ENCODE measurements around the gene ERN1. TPM values are rescaled to one million over a fixed set of nuclear protein-coding genes. Genes with fewer than 3 reads are reported as not detected.

The ERN1 gene
- total and polyA plus RNA-seq, 2 donors (not counting 3 experiments of a cell fraction or from before 2014, with no cell fraction given) = 9.1 to 21.5 TPM

DNA sequence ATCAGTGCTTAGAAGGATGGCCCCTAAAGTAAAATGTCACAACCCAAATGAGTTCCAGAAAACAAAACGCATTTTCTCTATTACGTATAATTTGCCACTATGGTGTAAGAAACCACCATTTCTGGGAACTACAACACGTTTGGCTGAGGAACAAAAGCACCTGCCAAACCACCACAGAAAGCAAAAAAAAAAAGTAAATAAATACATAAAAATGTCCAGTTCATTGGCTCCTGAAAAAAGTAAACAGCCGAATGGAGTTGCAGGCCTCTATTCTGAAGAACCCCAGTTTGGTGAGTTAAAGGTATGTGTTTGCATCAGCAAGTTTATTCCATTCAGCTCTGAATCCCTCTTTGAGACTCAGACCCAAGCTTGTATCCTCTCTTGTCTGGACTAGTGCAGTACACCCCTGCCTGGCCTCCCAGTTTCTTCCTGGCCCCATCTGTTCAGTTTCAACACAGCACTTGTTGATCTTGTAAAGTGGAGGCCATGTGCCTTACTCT is 36.9 kb downstream of the ERN1 start:
- H3K36me3 ChIP-seq (ENCODE audit: control insufficient read depth in 2 of 2, extremely low read depth in 1 of 2, insufficient read depth in 2 of 2, low read length in 2 of 2) = no peaks in the 10 kb centered on the region
- no peak overlapping the region for H3K9ac ChIP-seq (replicated peaks; ENCODE audit: extremely low read depth, insufficient read depth, low read length)
- H3K9me1 ChIP-seq (replicated peaks; ENCODE audit: control insufficient read depth, extremely low read depth, insufficient read depth, low read length) = no peaks in the 10 kb centered on the region
- H2AFZ ChIP-seq (ENCODE audit: low read depth, low read length) = no peak overlapping the region
- TF ChIP-seq, protein P1, sequence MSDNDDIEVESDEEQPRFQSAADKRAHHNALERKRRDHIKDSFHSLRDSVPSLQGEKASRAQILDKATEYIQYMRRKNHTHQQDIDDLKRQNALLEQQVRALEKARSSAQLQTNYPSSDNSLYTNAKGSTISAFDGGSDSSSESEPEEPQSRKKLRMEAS (IDR thresholded peaks at IDR 0.05; ENCODE audit: insufficient read depth, insufficient read length) = no peak
- TF ChIP-seq POLR2AphosphoS5 (IDR thresholded peaks at IDR 0.05; ENCODE audit: insufficient read depth, low read depth, low read length) (no peak), EZH2 (IDR thresholded peaks at IDR 0.05; ENCODE audit: borderline replicate concordance, low read depth, low read length, severe bottlenecking) (no peak), POLR2A (IDR thresholded peaks at IDR 0.05; ENCODE audit: low read depth, low read length) (no peak), FOS (IDR thresholded peaks at IDR 0.05; ENCODE audit: borderline replicate concordance, insufficient read depth, low read length) (no peak), MYC (IDR thresholded peaks at IDR 0.05; ENCODE audit: low read depth, low read length) (no peak), JUN (IDR thresholded peaks at IDR 0.05; ENCODE audit: borderline replicate concordance, insufficient read depth, insufficient read length, low read depth) (no peak), GATA2 (IDR thresholded peaks at IDR 0.05; ENCODE audit: insufficient read depth, insufficient read length, low read depth, low read length) (no peak)
- TF ChIP-seq, protein P2, sequence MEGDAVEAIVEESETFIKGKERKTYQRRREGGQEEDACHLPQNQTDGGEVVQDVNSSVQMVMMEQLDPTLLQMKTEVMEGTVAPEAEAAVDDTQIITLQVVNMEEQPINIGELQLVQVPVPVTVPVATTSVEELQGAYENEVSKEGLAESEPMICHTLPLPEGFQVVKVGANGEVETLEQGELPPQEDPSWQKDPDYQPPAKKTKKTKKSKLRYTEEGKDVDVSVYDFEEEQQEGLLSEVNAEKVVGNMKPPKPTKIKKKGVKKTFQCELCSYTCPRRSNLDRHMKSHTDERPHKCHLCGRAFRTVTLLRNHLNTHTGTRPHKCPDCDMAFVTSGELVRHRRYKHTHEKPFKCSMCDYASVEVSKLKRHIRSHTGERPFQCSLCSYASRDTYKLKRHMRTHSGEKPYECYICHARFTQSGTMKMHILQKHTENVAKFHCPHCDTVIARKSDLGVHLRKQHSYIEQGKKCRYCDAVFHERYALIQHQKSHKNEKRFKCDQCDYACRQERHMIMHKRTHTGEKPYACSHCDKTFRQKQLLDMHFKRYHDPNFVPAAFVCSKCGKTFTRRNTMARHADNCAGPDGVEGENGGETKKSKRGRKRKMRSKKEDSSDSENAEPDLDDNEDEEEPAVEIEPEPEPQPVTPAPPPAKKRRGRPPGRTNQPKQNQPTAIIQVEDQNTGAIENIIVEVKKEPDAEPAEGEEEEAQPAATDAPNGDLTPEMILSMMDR (IDR thresholded peaks at IDR 0.05; ENCODE audit: extremely low read depth in 1 of 2, insufficient read depth in 1 of 2, low read depth in 1 of 2, low read length in 2 of 2) = no peak
- no TSS peak for BruUV-seq (replicated peaks)
- no peak overlapping the region for H3K4me3 ChIP-seq (replicated peaks in 1 of 3; ENCODE audit: insufficient read depth in 1 of 3, low read depth in 1 of 3, low read length in 3 of 3)
- no peak for DNase-seq (ENCODE audit: low read depth, low spot score)
- FAIRE-seq = no peak
- POLR2A ChIA-PET = no interaction called here
- dilution Hi-C loops (cut with MboI; ENCODE audit: extremely low pct_ligation_motif_present, low sequenced_read_pairs) (no loop called here), intact Hi-C loops (cut with micrococcal nuclease) (no loop called here)
- H3K79me2 ChIP-seq (ENCODE audit: control insufficient read depth, insufficient read depth, low read length) = no peaks in the 10 kb centered on the region
- no peaks in the 10 kb centered on the region for H4K20me1 ChIP-seq (replicated peaks; ENCODE audit: control insufficient read depth, extremely low read depth, insufficient read depth, low read length)
- peaks cover 21% of the 10 kb centered on the region for H3K4me1 ChIP-seq (ENCODE audit: control insufficient read depth, extremely low read depth, insufficient read depth, low read length)
- no peaks in the 10 kb centered on the region for H3K9me3 ChIP-seq (replicated peaks; ENCODE audit: control insufficient read depth, insufficient read depth, low read length)
- H3K27me3 ChIP-seq (ENCODE audit: control insufficient read depth in 2 of 2, insufficient read depth in 2 of 2, low read length in 2 of 2) = no peaks in the 10 kb centered on the region
- H3K27ac ChIP-seq (ENCODE audit: insufficient read depth, low read depth, low read length) = no peak overlapping the region
- CTCF ChIA-PET = interaction anchor here (1.3 to 1.5 kb wide), 3 partner anchors 29 to 67 kb away, joined by 3 to 5 read pairs (median 3); no protein-coding TSS in a partner anchor
- H3K4me2 ChIP-seq (ENCODE audit: insufficient read depth, low read length) = no peak overlapping the region
